Kidney glomerular epithelial cell (primary cell): ENCODE measurements around the gene C19orf25.

Experiments
- DNase-seq: peaks from one replicate; lab custom pipeline; 2025; lab: John Stamatoyannopoulos, UW

The C19orf25 gene

DNA sequence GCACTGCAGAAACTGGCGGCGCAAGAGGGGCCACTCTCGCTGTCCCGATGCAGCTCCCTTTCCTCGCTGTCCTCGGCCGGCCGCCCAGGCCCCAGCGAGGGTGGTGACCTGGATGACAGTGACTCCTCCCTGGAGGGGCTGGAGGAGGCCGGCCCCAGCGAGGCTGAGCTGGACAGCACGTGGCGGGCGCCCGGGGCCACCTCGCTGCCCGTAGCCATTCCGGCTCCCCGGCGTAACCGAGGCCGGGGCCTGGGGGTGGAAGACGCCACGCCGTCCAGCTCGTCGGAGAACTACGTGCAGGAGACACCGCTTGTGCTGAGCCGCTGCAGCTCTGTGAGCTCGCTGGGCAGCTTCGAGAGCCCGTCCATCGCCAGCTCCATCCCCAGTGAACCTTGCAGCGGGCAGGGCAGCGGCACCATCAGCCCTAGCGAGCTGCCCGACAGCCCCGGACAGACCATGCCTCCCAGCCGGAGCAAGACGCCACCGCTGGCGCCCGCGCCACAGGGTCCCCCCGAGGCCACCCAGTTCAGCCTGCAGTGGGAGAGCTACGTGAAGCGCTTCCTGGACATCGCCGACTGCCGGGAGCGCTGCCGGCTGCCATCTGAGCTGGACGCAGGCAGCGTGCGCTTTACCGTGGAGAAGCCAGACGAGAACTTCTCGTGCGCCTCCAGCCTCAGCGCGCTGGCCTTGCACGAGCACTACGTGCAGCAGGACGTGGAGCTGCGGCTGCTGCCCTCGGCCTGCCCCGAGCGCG, 12.4 kb downstream of the C19orf25 start:
- no peak for DNase-seq

DNA sequence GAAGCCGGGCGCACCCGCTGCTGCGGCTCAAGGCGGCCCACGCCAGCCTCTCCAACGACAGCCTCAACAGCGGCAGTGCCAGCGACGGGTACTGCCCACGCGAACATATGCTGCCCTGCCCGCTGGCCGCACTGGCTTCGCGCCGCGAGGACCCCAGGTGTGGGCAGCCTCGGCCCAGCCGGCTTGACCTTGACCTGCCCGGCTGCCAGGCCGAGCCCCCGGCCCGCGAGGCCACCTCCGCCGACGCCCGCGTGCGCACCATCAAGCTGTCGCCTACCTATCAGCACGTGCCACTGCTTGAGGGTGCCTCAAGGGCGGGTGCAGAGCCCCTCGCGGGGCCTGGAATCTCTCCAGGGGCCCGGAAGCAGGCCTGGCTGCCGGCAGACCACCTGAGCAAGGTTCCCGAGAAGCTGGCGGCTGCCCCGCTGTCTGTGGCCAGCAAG, 13.0 kb downstream of the C19orf25 start:
- DNase-seq, result no peak

DNA sequence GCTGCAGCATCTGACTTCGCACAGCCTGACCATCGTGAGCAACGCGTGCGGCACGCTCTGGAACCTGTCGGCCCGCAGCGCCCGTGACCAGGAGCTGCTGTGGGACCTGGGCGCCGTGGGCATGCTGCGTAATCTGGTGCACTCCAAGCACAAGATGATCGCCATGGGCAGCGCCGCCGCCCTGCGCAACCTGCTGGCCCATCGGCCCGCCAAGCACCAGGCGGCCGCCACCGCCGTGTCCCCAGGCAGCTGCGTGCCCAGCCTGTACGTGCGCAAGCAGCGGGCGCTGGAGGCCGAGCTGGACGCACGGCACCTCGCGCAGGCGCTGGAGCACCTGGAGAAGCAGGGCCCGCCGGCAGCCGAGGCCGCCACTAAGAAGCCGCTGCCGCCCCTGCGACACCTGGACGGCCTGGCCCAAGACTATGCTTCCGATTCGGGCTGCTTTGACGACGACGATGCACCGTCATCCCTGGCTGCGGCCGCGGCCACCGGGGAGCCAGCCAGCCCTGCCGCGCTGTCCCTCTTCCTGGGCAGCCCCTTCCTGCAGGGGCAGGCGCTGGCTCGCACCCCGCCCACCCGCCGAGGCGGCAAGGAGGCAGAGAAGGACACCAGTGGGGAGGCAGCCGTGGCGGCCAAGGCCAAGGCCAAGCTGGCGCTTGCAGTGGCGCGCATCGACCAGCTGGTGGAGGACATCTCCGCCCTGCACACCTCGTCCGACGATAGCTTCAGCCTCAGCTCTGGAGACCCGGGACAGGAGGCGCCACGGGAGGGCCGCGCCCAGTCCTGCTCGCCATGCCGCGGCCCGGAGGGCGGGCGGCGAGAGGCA, 13.6 kb downstream of the C19orf25 start:
- DNase-seq, result no peak

DNA sequence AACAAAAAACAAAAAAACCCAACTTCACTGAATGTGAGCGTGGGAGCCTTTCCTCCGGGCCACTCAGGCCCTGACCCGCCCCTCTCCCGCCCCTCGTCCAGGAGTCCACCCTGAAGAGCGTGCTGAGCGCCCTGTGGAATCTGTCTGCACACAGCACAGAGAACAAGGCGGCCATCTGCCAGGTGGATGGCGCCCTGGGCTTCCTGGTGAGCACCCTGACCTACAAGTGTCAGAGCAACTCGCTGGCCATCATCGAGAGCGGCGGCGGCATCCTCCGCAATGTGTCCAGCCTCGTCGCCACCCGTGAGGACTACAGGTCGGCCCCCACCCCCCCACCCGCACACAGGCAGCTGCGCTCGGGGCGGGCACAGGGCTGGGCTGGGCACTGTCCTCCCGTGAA, 17.2 kb downstream of the C19orf25 start:
- no peak for DNase-seq

DNA sequence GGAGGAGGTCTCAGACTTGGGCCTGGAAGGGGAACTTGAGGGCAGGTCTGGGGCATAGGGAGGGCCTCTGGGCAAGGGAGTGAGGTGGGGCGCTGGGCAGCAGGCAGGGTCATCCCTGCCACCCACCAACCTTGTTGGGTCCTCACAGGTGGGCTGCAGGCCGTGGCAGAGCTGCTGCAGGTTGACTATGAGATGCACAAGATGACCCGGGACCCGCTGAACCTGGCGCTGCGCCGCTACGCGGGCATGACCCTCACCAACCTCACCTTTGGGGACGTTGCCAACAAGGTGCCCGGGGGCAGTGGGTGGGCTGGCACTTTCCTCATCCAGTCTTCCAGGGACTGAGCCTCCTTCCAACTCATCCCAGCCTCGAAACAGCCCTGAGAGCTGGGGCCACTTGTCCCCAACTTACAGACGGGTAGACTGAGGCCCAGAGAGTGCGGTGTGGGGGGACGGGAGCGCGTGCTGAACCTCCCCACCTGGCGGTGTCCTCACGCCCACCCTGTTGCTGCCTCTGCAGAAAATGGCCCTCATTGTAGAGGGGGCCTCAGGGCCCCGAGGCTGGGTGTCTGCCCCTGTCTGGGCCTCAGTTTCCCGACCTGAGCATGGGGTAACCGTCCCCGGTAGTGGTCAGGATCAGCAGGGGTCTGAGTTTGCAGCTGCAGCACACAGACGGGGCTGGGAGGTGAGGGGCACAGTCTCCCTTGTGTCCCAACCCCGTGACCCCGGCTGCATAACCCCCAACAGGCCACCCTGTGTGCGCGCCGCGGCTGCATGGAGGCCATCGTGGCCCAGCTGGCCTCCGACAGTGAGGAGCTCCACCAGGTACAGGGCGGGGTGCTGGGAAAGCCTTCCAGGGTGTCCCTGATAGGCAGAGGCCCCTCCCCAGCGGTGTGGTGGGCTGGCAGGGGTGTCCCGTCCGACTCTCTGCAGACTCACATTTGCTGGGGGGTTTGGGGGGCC, 18.7 kb downstream of the C19orf25 start:
- no peak for DNase-seq

DNA sequence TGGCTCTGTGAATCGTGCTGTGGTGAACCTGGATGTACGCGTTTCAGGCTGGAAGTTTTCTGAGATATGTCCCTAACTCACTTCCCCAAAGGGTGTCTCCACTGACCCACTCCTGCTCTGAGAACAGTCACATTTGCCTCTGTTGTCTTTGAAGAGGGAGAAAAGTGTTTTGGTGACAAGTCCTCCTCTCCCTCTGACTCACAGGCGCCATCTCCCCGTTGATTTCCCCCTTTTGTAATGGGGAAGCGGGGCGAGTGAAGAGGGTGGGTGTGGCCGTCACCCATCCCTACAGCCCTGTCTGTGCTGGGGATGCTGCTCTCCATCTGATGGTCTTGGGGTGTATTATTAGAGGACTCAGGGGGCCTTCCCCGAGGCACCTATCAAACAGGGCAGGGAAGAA, 19.5 kb downstream of the C19orf25 start:
- DNase-seq, result no peak

DNA sequence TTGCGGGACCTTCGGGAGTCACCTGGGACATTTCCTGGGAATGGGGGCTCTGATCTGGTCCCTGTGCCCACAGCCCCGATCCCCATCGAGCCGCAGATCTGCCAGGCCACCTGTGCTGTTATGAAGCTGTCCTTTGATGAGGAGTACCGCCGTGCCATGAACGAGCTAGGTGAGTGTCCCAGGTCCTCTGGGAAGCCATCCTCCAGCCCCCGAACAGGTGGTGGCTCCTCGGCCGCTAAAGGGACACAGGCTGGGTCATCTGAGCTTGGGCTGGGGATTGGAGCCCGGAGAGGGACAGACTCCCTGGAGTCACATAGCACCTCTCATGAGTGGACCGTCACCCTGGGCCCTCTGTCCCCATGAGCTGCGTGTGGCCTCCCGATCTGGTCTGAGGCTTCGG, 21.1 kb downstream of the C19orf25 start:
- no peak for DNase-seq

DNA sequence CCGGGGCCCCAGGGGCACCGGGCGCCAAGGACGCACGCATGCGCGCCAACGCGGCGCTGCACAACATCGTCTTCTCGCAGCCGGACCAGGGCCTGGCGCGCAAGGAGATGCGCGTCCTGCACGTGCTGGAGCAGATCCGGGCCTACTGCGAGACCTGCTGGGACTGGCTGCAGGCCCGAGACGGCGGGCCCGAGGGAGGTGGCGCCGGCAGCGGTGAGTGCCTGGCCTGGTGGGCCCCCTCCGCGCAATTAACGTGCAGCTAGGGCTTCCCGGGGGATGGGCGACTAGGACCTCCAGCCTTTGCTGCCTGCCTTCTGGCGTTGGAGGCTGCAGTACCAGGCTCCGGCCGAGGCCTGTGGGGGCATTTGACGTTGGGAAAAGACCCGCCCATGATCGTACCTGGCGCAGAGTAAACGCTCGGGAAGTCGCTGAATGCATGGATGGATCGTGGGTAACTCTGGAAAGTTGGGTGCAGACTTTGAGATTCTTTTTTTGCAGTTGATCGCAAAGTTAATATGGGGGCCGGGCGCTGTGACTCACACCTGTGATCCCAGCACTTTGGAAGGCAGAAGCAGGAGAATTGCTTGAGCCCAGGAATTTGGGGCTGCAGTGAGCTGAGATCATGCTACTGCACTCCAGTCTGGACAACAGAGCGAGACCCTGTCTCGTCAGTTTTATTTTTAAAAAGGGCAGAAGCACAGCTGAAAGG, 21.8 kb downstream of the C19orf25 start:
- DNase-seq, result no peak

DNA sequence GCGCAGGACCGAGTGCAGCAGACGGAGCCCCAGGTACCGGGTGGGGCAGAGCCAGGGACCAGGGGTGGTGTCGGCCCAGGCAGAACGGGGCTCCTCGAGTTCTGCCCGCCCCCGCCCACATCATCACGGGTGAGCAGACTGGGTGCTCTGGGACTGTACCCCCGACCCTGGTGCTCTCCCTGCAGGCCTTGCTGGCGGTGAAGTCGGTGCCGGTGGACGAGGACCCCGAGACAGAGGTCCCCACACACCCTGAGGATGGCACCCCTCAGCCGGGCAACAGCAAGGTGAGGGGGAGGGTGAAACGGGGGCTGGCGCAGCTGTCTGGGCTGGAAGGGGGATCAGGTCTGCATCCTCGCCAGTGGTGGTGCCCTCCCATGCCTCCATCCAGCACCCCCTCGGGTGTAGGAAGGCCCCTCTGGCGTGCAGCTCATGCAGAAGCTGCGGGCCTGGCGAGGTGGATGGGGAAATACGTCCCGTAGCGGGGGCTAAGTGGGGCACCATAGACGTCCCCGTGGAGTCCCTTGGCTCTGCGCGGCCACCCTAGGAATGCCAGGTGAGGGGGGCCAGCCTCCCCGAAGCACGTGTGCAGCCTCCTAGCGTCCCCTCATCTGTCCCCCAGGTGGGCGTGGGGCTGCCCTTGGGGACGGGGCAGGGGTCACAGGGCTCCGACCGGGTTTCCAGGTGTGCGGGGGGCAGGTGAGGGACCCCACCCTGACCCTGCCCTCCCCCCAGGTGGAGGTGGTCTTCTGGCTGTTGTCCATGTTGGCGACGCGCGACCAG, 22.7 kb downstream of the C19orf25 start:
- DNase-seq, result no peak

DNA sequence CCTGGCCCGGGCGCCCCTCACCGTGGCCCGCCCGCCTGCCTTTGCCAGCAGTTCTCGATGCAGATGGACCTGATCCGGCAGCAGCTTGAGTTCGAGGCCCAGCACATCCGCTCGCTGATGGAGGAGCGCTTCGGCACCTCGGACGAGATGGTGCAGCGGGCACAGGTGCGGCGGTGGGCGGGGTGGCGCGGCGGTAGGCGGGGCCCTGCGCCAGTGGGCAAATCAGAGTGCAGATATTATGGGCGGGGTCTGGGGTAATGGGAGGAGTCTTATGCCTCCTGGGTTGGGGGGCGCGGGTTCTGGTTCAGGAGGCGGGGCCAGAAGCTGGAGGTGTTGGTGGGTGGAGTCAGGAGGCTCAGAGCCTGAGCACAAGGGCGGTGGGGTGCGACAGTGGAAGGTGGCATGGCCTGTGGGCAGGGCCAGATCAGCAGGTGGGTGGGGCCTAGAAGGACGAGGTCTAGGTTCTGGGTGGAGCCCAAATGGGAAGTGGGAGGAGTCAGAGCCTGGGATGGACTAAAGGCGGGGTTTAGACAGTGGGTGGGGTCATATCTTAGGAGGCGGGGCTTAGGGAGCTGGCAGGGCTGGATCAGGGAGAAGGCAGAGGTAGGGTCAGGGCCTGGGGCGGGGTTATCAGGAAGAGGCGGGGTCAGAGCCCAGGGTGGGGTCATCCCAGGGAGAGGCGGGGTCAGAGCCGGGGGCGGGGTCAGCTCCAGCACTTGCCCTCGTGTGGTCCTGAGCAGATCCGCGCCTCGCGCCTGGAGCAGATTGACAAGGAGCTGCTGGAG, 23.5 kb downstream of the C19orf25 start:
- DNase-seq, result peak; percentile 23

DNA sequence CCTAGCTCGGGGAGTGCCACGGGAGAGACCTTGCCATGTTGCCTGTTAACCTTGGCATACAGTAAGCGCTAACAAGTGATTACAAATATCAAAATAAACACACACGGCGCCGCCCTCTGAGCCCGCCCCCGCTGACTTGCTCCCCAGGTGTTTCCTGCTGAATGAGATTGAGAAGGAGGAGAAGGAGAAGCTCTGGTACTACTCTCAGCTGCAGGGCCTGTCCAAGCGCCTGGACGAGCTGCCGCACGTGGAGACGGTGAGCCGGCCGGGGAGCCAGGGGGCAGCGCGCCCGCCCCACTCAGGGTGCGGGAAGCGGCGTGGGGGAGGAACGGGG, 24.0 kb downstream of the C19orf25 start:
- DNase-seq, result no peak

DNA sequence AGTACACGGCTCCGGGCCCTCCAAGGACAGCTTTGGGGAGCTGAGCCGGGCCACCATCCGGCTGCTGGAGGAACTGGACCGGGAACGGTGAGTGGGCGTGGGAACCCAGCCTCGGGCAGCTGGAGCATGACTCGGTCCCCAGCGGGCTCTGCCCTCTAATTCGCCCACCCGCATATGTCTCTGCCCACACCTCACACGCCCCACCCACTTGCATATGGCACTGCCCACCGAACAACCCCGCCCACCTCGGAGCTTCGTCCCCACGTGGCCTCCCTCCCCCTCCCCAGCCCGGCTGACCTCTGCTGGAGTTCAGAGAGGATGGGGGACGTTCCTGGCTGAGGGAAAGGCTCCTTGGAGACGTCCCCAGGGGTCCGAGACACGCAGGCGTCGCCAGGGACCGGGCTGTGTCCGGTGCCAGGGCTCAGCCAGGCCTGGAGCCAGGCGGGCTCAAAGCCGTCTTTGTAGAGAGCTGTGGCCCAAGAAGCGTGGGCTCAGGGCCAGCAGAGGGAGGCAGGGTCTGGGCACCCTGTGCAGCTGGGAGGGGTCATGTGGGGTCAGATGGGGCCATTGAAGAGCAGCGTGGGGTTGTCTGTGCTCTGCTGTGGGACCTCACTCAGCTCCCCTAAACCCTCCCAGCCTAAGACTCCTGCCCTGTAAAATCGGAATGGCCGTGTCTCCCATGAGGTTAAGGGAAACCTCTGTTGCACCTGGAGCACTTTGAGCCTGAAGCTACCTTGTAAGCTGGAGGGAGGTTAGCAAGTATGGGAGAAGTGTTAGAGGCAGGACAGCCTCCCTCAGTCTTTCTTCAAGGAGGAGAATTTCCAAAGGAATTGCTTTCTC, 25.3 kb downstream of the C19orf25 start:
- DNase-seq, result no peak

DNA sequence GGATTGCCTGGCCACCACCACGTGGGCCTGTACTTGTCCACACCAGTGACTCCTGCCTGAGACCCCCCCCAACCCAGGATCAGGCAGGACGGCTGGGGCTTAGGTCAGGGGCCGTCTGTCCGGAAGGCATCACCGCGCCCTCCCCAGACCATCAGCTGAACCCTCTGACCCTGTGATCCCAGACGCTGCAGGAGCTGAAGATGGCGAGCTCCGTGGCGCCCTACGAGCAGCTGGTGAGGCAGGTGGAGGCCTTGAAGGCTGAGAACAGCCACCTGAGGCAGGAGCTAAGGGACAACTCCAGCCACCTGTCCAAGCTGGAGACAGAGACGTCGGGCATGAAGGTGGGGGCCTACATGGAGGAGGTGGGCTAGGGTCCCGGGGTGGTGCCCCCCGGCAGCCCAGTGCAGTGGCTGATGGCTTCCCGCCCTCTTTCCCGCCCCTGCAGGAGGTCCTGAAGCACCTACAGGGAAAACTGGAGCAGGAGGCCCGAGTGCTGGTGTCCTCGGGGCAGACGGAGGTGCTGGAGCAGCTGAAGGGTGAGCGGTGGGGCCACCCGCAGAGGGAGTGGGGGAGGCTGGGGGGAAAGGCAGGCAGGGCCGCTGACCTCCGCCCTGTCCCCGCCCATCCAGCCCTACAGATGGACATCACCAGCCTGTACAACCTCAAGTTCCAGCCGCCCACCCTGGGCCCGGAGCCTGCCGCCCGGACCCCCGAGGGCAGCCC, 26.1 kb downstream of the C19orf25 start:
- no peak for DNase-seq

DNA sequence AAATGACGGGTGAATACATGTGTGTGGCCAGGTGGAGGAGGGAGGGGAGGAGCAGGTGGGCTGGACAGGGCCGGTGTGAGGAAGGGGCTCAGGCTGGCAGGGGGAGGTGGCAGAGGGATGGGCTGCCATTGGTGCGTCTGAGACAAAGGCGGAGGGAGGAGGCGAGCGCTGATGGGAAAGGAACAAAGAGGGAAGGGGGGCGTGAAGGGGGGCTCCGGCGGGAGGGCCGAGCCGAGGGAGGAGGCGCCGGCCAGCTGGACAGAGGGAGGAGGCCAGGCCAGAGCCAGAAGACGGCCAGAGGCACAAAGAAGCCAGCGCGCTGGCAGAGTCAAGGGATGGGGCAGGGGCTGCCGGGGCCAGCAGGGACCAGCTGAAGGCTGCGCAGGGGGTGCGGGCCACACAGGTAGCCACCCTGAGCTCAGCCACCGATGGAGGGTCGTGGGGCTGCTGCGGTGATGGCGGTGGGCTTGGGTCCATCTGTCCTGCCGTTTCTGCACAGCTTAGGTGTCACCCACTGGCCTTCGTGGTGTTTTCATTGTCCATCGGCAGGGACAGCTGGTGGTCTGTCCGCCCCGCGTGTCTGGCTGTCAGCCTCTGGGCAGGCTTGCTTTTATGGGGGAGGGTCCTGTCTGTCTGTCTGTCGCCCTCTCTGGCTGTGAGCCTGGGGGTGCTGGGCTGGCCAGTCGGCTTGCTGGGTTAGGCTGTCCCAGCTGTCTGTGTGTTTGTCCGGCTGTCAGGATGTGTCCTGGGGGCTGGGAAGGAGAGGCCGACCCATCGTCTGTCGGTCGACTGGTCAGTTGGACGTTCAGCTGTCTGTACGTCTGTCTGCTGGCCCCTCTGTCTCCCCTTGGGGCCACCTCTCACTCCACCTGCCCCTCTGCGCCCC, 26.9 kb downstream of the C19orf25 start:
- DNase-seq, result no peak

DNA sequence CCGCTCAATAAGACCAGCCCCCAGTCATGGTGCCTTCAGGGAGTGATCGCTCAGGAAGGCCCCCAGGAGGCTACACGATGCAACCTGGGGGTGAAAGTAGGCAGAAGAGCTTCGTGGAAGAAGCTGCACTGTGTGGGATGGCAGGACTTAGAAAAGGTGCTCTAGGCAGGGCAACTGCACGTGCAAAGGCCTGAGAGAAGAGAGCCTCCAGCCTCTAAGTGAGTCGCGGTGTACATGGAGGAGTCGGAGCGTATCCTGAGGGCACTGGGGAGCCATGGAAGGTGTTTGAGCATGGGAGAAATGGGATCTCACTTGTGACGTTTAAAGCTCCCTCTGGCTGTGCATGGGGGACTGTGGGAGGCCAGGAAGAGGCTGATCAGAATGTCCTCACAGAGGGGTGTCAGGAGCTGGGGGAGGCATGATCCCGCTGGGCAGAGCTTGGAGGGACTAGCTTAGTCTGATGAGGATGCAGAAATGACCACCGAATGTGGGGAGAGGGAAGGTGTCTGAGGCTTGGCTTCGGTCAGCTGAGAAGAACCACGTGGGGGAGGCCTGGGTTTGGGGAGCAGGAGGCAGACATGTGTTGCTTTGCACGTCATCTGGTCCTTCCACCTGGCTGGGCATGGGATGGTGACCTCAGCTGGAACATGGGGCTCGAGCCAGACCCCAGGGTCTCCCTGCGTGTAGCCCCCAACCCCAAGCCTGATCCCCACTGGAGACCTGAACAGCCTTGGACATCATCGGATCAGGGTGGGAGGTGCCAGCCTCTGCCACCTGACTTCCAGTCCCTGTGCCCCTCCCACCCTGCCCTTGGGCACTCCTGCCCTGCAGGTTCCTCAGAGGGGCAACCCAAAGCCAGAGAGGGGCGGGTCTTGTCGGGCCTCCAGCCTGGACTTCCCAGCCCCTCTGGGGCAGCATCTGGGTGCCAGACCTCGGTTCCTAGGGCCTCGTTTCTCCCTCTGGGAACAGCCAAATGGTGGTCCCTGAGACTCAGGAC, 28.0 kb downstream of the C19orf25 start:
- no peak for DNase-seq
